HEK293 (cell line): ENCODE results near the gene MKLN1.

ENCODE experiments used
- CTCF ChIA-PET: fragments of 350-600 bp; formaldehyde crosslinking; extraction: SDS; loops from one replicate; lab custom pipeline; 2021; ENCODE audit warnings: antibody characterized with exemption; lab: Yijun Ruan, JAX
- POLR2A ChIA-PET: fragments of 300-600 bp; formaldehyde crosslinking; extraction: SDS; loops from one replicate; lab custom pipeline; 2020; ENCODE audit warnings: antibody characterized with exemption, inconsistent platforms; lab: Yijun Ruan, JAX
- H3K27ac ChIP-seq: fragments of 200-500 bp; sonication (Bioruptor generic); 2 replicates; pipeline ENCODE4 v1.5.1; 2014; ENCODE audit warnings: low read depth, low read length, control low read depth, inconsistent platforms; ENCODE audit errors: extremely low read depth
- H3K36me3 ChIP-seq, 2 experiments: fragments of 200-500 bp in 1 of 2; sonication (Bioruptor generic) in 1 of 2; 1 replicate in 1 of 2; 2 replicates in 1 of 2; pipeline ENCODE4 v1.5.1; 2014 to 2017; ENCODE audit warnings: inconsistent platforms in 2 of 2, low read length in 2 of 2; ENCODE audit not compliant: control insufficient read depth in 2 of 2, insufficient read depth in 1 of 2
- H3K4me1 ChIP-seq: fragments of 200-500 bp; sonication (Bioruptor generic); 2 replicates; pipeline ENCODE4 v1.5.1; 2014; ENCODE audit warnings: mild to moderate bottlenecking, low read length, inconsistent platforms; ENCODE audit not compliant: control insufficient read depth, insufficient read depth
- H3K4me3 ChIP-seq: 2 replicates; pipeline ENCODE4 v1.5.1; 2011; ENCODE audit warnings: low read depth, mild to moderate bottlenecking, control low read depth, low read length, moderate library complexity
- H3K9me3 ChIP-seq: fragments of 200-500 bp; sonication (Bioruptor generic); 2 replicates; pipeline ENCODE4 v1.5.1; 2014; ENCODE audit warnings: low read depth, low read length, inconsistent platforms; ENCODE audit not compliant: control insufficient read depth, insufficient read depth
- BCL11B ChIP-seq: fragments of 450-650 bp; formaldehyde crosslinking; IDR thresholded peaks from 2 replicates; pipeline ENCODE4 v1.5.1; 2016; ENCODE audit warnings: low read depth, missing biosample characterization, missing genetic modification characterization
- ELK4 ChIP-seq: IDR thresholded peaks from 2 replicates; pipeline ENCODE4 v1.6.1; 2011; ENCODE audit warnings: mild to moderate bottlenecking, low read depth, low read length, borderline replicate concordance
- KLF10 ChIP-seq: fragments of 450-650 bp; IDR thresholded peaks from 2 replicates; pipeline ENCODE4 v1.5.1; 2018; ENCODE audit warnings: missing biosample characterization, mild to moderate bottlenecking, missing genetic modification characterization
- KLF17 ChIP-seq: fragments of 450-650 bp; formaldehyde crosslinking; IDR thresholded peaks from 2 replicates; pipeline ENCODE4 v1.5.1; 2016; ENCODE audit warnings: missing biosample characterization, missing genetic modification characterization
- MYNN ChIP-seq: fragments of 450-650 bp; formaldehyde crosslinking; IDR thresholded peaks from 2 replicates; pipeline ENCODE4 v1.5.1; 2016; ENCODE audit warnings: missing biosample characterization, missing genetic modification characterization, borderline replicate concordance
- SCRT1 ChIP-seq: fragments of 450-650 bp; formaldehyde crosslinking; IDR thresholded peaks from 2 replicates; pipeline ENCODE4 v1.5.1; 2016; ENCODE audit warnings: missing biosample characterization, missing genetic modification characterization, borderline replicate concordance
- SP2 ChIP-seq: fragments of 450-650 bp; formaldehyde crosslinking; IDR thresholded peaks from 2 replicates; pipeline ENCODE4 v1.5.1; 2016; ENCODE audit warnings: missing biosample characterization, missing genetic modification characterization
- ZBTB1 ChIP-seq: fragments of 450-650 bp; formaldehyde crosslinking; IDR thresholded peaks from 2 replicates; pipeline ENCODE4 v1.5.1; 2016; ENCODE audit warnings: missing biosample characterization, missing genetic modification characterization
- ZBTB48 ChIP-seq: fragments of 450-650 bp; formaldehyde crosslinking; IDR thresholded peaks from 2 replicates; pipeline ENCODE4 v1.5.1; 2016; ENCODE audit warnings: missing biosample characterization, missing genetic modification characterization
- ZFP3 ChIP-seq: fragments of 450-650 bp; formaldehyde crosslinking; IDR thresholded peaks from 2 replicates; pipeline ENCODE4 v1.5.1; 2016; ENCODE audit warnings: low read depth, missing biosample characterization, missing genetic modification characterization
- ZNF146 ChIP-seq: fragments of 450-650 bp; formaldehyde crosslinking; IDR thresholded peaks from 2 replicates; pipeline ENCODE4 v1.5.1; 2016; ENCODE audit warnings: missing biosample characterization, missing genetic modification characterization
- ZNF214 ChIP-seq: fragments of 450-650 bp; formaldehyde crosslinking; IDR thresholded peaks from 2 replicates; pipeline ENCODE4 v1.5.1; 2017; ENCODE audit warnings: missing biosample characterization, mild to moderate bottlenecking, missing genetic modification characterization, borderline replicate concordance
- ZNF23 ChIP-seq: fragments of 450-650 bp; formaldehyde crosslinking; IDR thresholded peaks from 2 replicates; pipeline ENCODE4 v1.5.1; 2016; ENCODE audit warnings: missing biosample characterization, missing genetic modification characterization, borderline replicate concordance
- ZNF248 ChIP-seq: fragments of 450-650 bp; formaldehyde crosslinking; IDR thresholded peaks from 2 replicates; pipeline ENCODE4 v1.5.1; 2017; ENCODE audit warnings: missing biosample characterization, missing genetic modification characterization
- ZNF280D ChIP-seq: fragments of 450-650 bp; formaldehyde crosslinking; IDR thresholded peaks from 2 replicates; pipeline ENCODE4 v1.5.1; 2016; ENCODE audit warnings: missing biosample characterization, missing genetic modification characterization
- ZNF292 ChIP-seq: fragments of 450-650 bp; formaldehyde crosslinking; IDR thresholded peaks from 2 replicates; pipeline ENCODE4 v1.5.1; 2016; ENCODE audit warnings: low read depth, missing biosample characterization, missing genetic modification characterization, borderline replicate concordance
- ZNF391 ChIP-seq: fragments of 450-650 bp; formaldehyde crosslinking; IDR thresholded peaks from 2 replicates; pipeline ENCODE4 v1.5.1; 2016; ENCODE audit warnings: low read depth, missing biosample characterization, missing genetic modification characterization, borderline replicate concordance
- ZNF423 ChIP-seq: fragments of 450-650 bp; formaldehyde crosslinking; IDR thresholded peaks from 2 replicates; pipeline ENCODE4 v1.5.1; 2016; ENCODE audit warnings: missing biosample characterization, missing genetic modification characterization
- ZNF514 ChIP-seq: fragments of 450-650 bp; formaldehyde crosslinking; IDR thresholded peaks from 2 replicates; pipeline ENCODE4 v1.5.1; 2016; ENCODE audit warnings: missing biosample characterization, missing genetic modification characterization
- ZNF518A ChIP-seq: fragments of 450-650 bp; formaldehyde crosslinking; conservative IDR thresholded peaks from 2 replicates; pipeline ENCODE4 v1.5.1; 2016; ENCODE audit warnings: low read depth, missing biosample characterization, missing genetic modification characterization
- ZNF521 ChIP-seq: fragments of 450-650 bp; formaldehyde crosslinking; IDR thresholded peaks from 2 replicates; pipeline ENCODE4 v1.5.1; 2017; ENCODE audit warnings: missing biosample characterization, mild to moderate bottlenecking, missing genetic modification characterization
- ZNF654 ChIP-seq: fragments of 450-650 bp; formaldehyde crosslinking; IDR thresholded peaks from 2 replicates; pipeline ENCODE4 v1.5.1; 2016; ENCODE audit warnings: low read depth, missing biosample characterization, missing genetic modification characterization
- ZNF670 ChIP-seq: fragments of 450-650 bp; formaldehyde crosslinking; IDR thresholded peaks from 2 replicates; pipeline ENCODE4 v1.5.1; 2016; ENCODE audit warnings: missing biosample characterization, missing genetic modification characterization, low read depth
- ZSCAN30 ChIP-seq: fragments of 450-650 bp; IDR thresholded peaks from 2 replicates; pipeline ENCODE4 v1.5.1; 2018; ENCODE audit warnings: missing biosample characterization, mild to moderate bottlenecking, missing genetic modification characterization, moderate library complexity

MKLN1 gene

GRCh38 chr7:131489881-131490280 is 162.2 kb downstream of the MKLN1 start (continued):
- TF ChIP-seq ZNF514: no peak
- TF ChIP-seq ZNF654 (tag by site-specific recombination): no peak
- no peak for TF ChIP-seq SCRT1
- TF ChIP-seq KLF17: no peak
- no peak for TF ChIP-seq ZFP3 (tag by site-specific recombination)
- no peak for TF ChIP-seq ZNF23 (tag by site-specific recombination)
- no peak for TF ChIP-seq ZSCAN30 (tag by site-specific recombination)

- TF ChIP-seq ZNF518A (tag by site-specific recombination): no peak
- no peak for TF ChIP-seq ZNF292 (tag by site-specific recombination)
- no peak for TF ChIP-seq SP2
- no peak for TF ChIP-seq SCRT1
- TF ChIP-seq ZBTB48 (tag by site-specific recombination): no peak
- no peak for TF ChIP-seq ZNF280D (tag by site-specific recombination)
- no peak for TF ChIP-seq ZNF214 (tag by site-specific recombination)
- TF ChIP-seq ZBTB1 (tag by site-specific recombination): no peak
- no peak for TF ChIP-seq ZNF423 (tag by site-specific recombination)
- TF ChIP-seq ELK4: no peak
- no peak for TF ChIP-seq ZNF391 (tag by site-specific recombination)
- no peak for TF ChIP-seq KLF17
- TF ChIP-seq ZNF521: no peak
- no peak for TF ChIP-seq BCL11B (tag by site-specific recombination)
- no peak for TF ChIP-seq ZNF670 (tag by site-specific recombination)
- TF ChIP-seq ZNF248 (tag by site-specific recombination): no peak
- no peak for TF ChIP-seq KLF10
- no peak for TF ChIP-seq ZNF146 (tag by site-specific recombination)
- TF ChIP-seq MYNN (tag by site-specific recombination): no peak
- no peak overlapping the region for H3K4me3 ChIP-seq
- CTCF ChIA-PET: interaction anchor here (0.6 to 2.2 kb wide), 7 partner anchors 11 to 187 kb away, joined by 3 to 7 read pairs (median 4); no protein-coding TSS in a partner anchor
- no peak overlapping the region for H3K27ac ChIP-seq
- POLR2A ChIA-PET: no interaction called here
- H3K4me1 ChIP-seq: no peaks in the 10 kb centered on the region
- H3K9me3 ChIP-seq: no peaks in the 10 kb centered on the region
- H3K36me3 ChIP-seq: peaks cover 0 to 8% of the 10 kb centered on the region in 2 experiments; a peak in 1 of 3 replicates
These were observed 165.4 kb downstream of the MKLN1 start for GRCh38 chr7:131493081-131493480.
